Epithelial cell of proximal tubule (primary cell): ENCODE measurements around the gene SEL1L. TPM values are rescaled to one million over a fixed set of nuclear protein-coding genes. Genes with fewer than 3 reads are reported as not detected.

ENCODE experiments used
- DNase-seq: peaks from one replicate; pipeline ENCODE4 v3.0.0-alpha.2; 2011; ENCODE audit warnings: low read depth
- H3K4me3 ChIP-seq: 2 replicates; pipeline ENCODE4 v1.5.1; 2011; ENCODE audit warnings: low read depth, mild to moderate bottlenecking, low read length
- total RNA-seq: library from RNA; depleted of rRNA; stranded (reverse); fragments of >200 nt; gene quantifications from 2 replicates; pipeline ENCODE4 v1.2.3, GENCODE V29; 2015
- TF ChIP-seq, protein P1 (sequence below): conservative IDR thresholded peaks from 2 replicates; pipeline ENCODE4 v1.5.1; 2012; ENCODE audit warnings: low read depth, mild to moderate bottlenecking, low read length

Gene SEL1L
- total RNA-seq, 1 donor from 2014 or later, result 25.2 TPM

DNA sequence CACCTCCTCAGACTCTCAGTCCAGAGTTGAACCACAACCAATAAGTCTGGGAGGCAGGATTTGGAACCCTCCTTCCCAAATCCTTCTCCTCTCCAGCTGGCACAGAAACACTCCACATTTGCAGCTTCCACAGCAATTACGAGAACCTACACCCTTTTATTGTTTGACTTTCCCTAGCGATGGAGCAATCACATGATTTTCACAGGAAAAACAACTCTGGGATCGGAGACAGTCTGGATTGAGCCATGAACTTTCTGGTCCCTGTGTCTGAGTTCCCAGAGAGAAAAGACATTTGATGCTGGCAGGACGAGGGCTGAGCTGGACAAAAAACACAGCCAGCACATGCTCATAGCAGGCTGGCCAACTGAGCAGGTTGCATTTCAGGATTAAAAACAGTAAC lies 84.5 kb downstream of the SEL1L start:
- DNase-seq, result no peak
- H3K4me3 ChIP-seq, result no peak overlapping the region
- TF ChIP-seq, protein P1, sequence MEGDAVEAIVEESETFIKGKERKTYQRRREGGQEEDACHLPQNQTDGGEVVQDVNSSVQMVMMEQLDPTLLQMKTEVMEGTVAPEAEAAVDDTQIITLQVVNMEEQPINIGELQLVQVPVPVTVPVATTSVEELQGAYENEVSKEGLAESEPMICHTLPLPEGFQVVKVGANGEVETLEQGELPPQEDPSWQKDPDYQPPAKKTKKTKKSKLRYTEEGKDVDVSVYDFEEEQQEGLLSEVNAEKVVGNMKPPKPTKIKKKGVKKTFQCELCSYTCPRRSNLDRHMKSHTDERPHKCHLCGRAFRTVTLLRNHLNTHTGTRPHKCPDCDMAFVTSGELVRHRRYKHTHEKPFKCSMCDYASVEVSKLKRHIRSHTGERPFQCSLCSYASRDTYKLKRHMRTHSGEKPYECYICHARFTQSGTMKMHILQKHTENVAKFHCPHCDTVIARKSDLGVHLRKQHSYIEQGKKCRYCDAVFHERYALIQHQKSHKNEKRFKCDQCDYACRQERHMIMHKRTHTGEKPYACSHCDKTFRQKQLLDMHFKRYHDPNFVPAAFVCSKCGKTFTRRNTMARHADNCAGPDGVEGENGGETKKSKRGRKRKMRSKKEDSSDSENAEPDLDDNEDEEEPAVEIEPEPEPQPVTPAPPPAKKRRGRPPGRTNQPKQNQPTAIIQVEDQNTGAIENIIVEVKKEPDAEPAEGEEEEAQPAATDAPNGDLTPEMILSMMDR, result no peak

DNA sequence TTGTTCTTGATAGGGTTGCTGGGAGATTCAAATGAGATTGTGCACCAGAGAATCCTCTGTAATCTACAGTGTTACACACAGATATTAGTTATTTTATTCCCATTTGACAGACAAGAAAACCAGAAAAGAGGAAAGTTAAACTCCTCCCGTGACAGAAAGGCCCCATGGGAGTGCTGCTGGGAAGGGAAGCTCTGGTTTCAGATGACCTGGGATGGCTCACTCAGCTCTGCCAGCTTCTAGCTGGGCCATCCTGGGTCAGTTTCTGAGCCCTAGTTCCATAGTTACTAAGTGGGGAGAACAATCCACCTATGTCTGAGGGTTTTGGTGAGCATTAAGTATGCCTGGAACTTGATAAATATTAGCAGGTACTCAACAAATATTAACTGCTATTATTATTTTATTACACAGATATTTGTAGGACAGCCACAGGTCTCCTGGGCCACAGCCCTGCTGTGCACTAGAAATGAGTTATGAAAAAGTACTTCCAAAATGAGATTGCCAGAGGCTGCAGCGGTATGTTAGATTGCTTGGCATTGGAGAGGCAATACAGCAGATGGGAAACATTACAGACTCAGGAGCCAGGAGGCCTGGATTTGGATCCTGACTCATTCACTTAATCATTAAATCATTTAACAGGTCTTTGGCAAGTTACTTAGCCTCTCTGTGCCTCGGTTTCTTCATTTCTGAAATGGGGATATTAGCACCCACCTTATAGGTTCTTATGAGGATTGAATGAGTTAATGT lies 86.5 kb downstream of the SEL1L start:
- no peak for DNase-seq
- no peak overlapping the region for H3K4me3 ChIP-seq
- TF ChIP-seq, protein P1, result no peak

- H3K4me3 ChIP-seq, result no peak overlapping the region
- DNase-seq, result no peak
- TF ChIP-seq, protein P1, result no peak
These were observed 87.2 kb downstream of the SEL1L start for GRCh38 chr14:81446279-81447007.

DNA sequence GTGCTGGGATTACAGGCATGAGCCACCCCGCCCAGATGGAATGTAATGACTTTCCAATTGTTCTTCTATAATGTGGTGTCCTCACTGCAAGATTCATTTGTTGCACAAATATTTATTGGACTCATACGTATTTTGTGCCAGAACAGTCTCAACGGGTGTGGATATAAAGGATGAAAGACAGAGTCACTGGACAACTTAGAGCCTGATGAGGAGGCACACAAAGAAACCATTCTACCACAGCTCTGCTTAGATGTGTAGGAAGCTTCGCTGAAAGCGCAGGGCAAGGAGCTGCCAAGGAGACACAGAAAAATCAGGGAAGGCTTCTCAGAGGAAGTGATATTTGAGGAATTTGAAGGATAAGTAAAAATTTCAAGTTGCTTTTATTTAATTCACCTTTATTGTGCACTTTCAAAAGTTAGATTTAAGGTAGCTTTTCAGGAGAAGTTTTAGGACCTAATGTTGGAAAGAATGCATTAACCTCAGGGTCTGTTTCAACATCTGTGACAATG lies 92.0 kb downstream of the SEL1L start:
- no peak overlapping the region for H3K4me3 ChIP-seq
- no peak for DNase-seq
- TF ChIP-seq, protein P1, result no peak

- H3K4me3 ChIP-seq, result no peak overlapping the region
- TF ChIP-seq, protein P1, result no peak
- no peak for DNase-seq
These were observed 93.6 kb downstream of the SEL1L start for GRCh38 chr14:81440041-81440440.

DNA sequence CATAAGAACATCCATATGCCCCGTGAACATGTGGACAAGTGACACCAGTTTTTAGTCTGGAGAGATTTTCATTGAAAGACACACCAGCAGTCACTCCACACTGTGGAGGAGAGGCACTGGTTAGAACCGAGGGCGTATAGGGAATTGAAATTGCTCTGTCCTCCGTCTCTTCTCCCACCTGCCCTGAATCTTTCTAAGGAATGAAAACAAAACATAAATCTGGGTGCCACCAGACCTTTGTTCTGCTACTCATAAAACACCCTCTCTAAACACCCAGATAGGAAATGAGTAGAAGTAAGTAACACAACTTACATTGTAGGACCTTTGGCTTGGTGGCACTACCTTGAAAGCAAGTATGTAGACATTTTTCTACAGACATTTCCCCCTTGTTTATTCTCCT lies 96.4 kb downstream of the SEL1L start:
- TF ChIP-seq, protein P1, result no peak
- DNase-seq, result no peak
- no peak overlapping the region for H3K4me3 ChIP-seq
